ENCODE data around the gene ALDH3B2.
"Not testable (repeated sequence)": the region's sequence is repeated elsewhere in the genome, so short reads cannot be mapped to it uniquely, and the experiment has no call there.

ALDH3B2 gene

GRCh38 chr11:67640758-67641337 is 33.6 kb downstream of the ALDH3B2 start:
- H3K27ac ChIP-seq (ENCODE audit: low read length) = no peak overlapping the region
- DNase-seq (ENCODE audit: low read depth, low spot score) = no peak
- no peak overlapping the region for H3K4me3 ChIP-seq (ENCODE audit: low read length)
- H3K36me3 ChIP-seq (ENCODE audit: control insufficient read depth, insufficient read depth, low read length) = no peaks in the 10 kb centered on the region
- peaks cover 3% of the 10 kb centered on the region; the same call in 1 of the 2 replicates for H3K27me3 ChIP-seq (ENCODE audit: control insufficient read depth, insufficient read depth, low read length)
- no peaks in the 10 kb centered on the region for H3K9me3 ChIP-seq (ENCODE audit: control insufficient read depth, insufficient read depth, low read length)
- no CpG with 5 or more reads among the region's 12 CpGs for WGBS (ENCODE audit: insufficient coverage, insufficient read length)
- no peaks in the 10 kb centered on the region; the same call in 1 of the 2 replicates for H3K4me1 ChIP-seq (ENCODE audit: control insufficient read depth, insufficient read depth, low read length)

DNA sequence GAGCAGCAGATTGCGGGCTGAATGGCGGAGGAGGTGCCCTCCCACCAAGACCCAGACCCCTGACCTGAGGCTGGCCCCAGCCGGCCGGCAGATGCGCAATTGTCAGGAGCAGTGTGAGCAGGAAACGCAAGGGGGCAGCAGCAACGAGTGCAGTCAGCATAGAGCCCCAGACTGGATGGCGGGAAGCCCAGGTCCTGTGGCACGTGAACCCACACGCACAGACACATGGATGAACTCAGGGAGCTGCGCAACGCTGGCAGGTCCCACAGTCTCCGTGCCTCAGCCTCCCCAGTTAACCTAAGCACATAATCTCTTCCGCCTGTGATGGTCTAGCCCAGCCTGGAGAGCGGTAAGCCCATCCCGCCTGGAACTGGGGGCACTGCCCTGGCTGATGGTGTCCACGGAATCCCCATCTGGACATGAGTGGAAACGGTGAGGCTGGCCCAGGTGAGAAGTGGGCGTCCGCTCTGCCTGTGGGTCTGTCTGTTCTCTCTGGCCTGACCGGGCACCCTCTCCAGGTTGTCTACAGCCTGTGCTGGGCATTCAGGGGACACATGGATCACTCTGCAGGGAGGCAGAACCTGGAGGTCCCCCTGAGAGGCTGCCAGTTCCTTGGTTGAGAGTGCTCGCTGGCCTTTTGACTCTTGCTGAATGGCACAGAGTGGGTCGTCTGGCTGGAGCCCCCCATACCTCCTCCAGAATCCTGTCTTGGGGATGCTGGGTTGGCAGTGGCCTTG is 34.2 kb downstream of the ALDH3B2 start:
- no peak overlapping the region for H3K4me3 ChIP-seq (ENCODE audit: low read length)
- WGBS (ENCODE audit: insufficient coverage, insufficient read length) = no CpG with 5 or more reads among the region's 23 CpGs
- no peak overlapping the region for H3K27ac ChIP-seq (ENCODE audit: low read length)
- no peaks in the 10 kb centered on the region for H3K36me3 ChIP-seq (ENCODE audit: control insufficient read depth, insufficient read depth, low read length)
- H3K9me3 ChIP-seq (ENCODE audit: control insufficient read depth, insufficient read depth, low read length) = no peaks in the 10 kb centered on the region
- peaks cover 3% of the 10 kb centered on the region; the same call in 1 of the 2 replicates for H3K27me3 ChIP-seq (ENCODE audit: control insufficient read depth, insufficient read depth, low read length)
- no peaks in the 10 kb centered on the region; the same call in 1 of the 2 replicates for H3K4me1 ChIP-seq (ENCODE audit: control insufficient read depth, insufficient read depth, low read length)
- no peak for DNase-seq (ENCODE audit: low read depth, low spot score)

DNA sequence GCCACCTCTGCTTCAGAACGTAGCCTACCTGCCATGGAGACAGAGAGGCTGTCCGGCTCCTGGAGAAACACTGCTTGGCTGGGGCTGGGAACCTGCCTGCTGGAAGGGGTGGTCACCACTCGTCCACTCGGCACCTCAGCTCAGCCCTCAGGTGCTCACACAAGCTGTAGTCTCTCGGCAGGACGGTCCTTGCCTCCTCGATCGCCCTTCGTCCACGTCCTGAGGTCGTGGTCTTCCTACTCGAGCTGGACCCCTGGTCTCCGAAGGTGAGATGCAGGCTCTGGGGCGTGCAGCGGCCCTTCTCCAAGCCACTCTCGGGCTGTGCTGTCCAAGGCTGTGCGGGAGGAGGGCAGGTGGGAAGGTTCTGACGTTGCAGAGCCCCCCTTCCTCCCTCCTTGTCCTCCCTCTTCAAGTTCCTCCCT is 35.0 kb downstream of the ALDH3B2 start, which contains the start of gene TBX10:
TSS of gene TBX10 (minus strand) at position 326 of the 422 bp plus-strand sequence. CDS start at position 35, 291 bp downstream.
- no peak for DNase-seq (ENCODE audit: low read depth, low spot score)
- H3K27ac ChIP-seq (ENCODE audit: low read length) = no peak within 1 kb of the TSS
- no peaks in the 10 kb centered on the region for H3K36me3 ChIP-seq (ENCODE audit: control insufficient read depth, insufficient read depth, low read length)
- H3K4me3 ChIP-seq (ENCODE audit: low read length) = no peak within 1 kb of the TSS
- peaks cover 3% of the 10 kb centered on the region; the same call in 1 of the 2 replicates for H3K27me3 ChIP-seq (ENCODE audit: control insufficient read depth, insufficient read depth, low read length)
- no peaks in the 10 kb centered on the region for H3K9me3 ChIP-seq (ENCODE audit: control insufficient read depth, insufficient read depth, low read length)
- no CpG with 5 or more reads among the region's 18 CpGs for WGBS (ENCODE audit: insufficient coverage, insufficient read length)
- no peaks in the 10 kb centered on the region for H3K4me1 ChIP-seq (ENCODE audit: control insufficient read depth, insufficient read depth, low read length)

GRCh38 chr11:67638535-67639437 is 35.6 kb downstream of the ALDH3B2 start:
- no peak overlapping the region for H3K27ac ChIP-seq (ENCODE audit: low read length)

DNA sequence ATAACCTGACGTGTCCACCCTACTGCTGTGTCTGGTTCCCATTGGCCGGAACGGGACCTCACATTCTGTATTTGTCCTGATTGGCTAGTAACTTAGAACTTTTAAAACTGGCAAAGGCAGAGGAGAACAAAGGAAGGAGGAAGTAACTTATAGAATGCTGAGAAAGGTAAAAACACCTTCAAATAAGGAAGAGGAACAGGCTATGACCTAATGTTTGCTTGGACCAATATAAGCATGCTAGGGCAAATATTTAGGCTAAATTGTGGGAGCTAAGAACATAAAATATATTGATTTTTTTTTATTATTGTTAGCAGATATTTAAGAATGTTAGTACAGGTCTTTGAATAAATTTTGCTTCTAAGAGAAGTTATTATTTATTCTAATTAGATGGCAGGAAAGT is 37.0 kb downstream of the ALDH3B2 start:
- H3K4me3 ChIP-seq (ENCODE audit: low read length); H3K36me3 ChIP-seq (ENCODE audit: control insufficient read depth, insufficient read depth, low read length); H3K27ac ChIP-seq (ENCODE audit: low read length); H3K27me3 ChIP-seq (ENCODE audit: control insufficient read depth, insufficient read depth, low read length); DNase-seq (ENCODE audit: low read depth, low spot score); H3K4me1 ChIP-seq (ENCODE audit: control insufficient read depth, insufficient read depth, low read length); H3K9me3 ChIP-seq (ENCODE audit: control insufficient read depth, insufficient read depth, low read length): not testable (repeated sequence)
- WGBS (ENCODE audit: insufficient coverage, insufficient read length) = no CpG with 5 or more reads among the region's 3 CpGs

More at GRCh38 chr11:67638535-67639437, 35.6 kb downstream of the ALDH3B2 start:
- H3K36me3 ChIP-seq (ENCODE audit: control insufficient read depth, insufficient read depth, low read length) = no peaks in the 10 kb centered on the region
- no peak overlapping the region for H3K4me3 ChIP-seq (ENCODE audit: low read length)
- no peaks in the 10 kb centered on the region for H3K9me3 ChIP-seq (ENCODE audit: control insufficient read depth, insufficient read depth, low read length)
- WGBS (ENCODE audit: insufficient coverage, insufficient read length) = no CpG with 5 or more reads among the region's 24 CpGs
- H3K27me3 ChIP-seq (ENCODE audit: control insufficient read depth, insufficient read depth, low read length) = peaks cover 3% of the 10 kb centered on the region; the same call in 1 of the 2 replicates
- no peak for DNase-seq (ENCODE audit: low read depth, low spot score)
- no peaks in the 10 kb centered on the region for H3K4me1 ChIP-seq (ENCODE audit: control insufficient read depth, insufficient read depth, low read length)

DNA sequence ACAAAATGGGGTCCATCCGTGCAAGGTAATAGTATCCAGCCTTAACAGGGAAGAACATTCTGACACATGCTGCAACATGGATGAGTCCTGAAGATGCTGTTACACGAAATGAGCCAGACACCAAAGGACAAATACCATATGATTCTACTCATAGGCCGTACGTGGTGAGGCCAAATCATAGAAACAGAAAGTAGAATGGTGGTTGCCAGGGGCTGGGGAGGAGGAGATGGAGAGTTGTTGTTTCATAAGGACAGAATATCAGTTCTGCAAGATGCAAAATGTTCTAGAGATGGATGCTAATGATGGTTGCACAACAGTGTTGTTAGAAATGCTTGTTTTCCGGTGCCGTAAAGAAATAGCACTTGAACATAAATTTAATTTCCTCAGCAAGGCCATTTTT is 37.5 kb downstream of the ALDH3B2 start:
- H3K4me1 ChIP-seq (ENCODE audit: control insufficient read depth, insufficient read depth, low read length) = 0 out of 2 replicates have a peak, but pooled peaks cover 2% of the 10 kb centered on the region
- WGBS (ENCODE audit: insufficient coverage, insufficient read length) = no CpG with 5 or more reads among the region's 6 CpGs
- no peaks in the 10 kb centered on the region for H3K9me3 ChIP-seq (ENCODE audit: control insufficient read depth, insufficient read depth, low read length)
- no peak overlapping the region for H3K4me3 ChIP-seq (ENCODE audit: low read length)
- no peak for DNase-seq (ENCODE audit: low read depth, low spot score)
- H3K36me3 ChIP-seq (ENCODE audit: control insufficient read depth, insufficient read depth, low read length) = no peaks in the 10 kb centered on the region
- peaks cover 3% of the 10 kb centered on the region; the same call in 1 of the 2 replicates for H3K27me3 ChIP-seq (ENCODE audit: control insufficient read depth, insufficient read depth, low read length)
- no peak overlapping the region for H3K27ac ChIP-seq (ENCODE audit: low read length)

- peaks cover under 1% of the 10 kb centered on the region; the same call in 1 of the 2 replicates for H3K27me3 ChIP-seq (ENCODE audit: control insufficient read depth, insufficient read depth, low read length)
These were observed 39.2 kb downstream of the ALDH3B2 start for GRCh38 chr11:67635231-67635521.

GRCh38 chr11:67634366-67635230 is 39.8 kb downstream of the ALDH3B2 start:
- peaks cover 6% of the 10 kb centered on the region; the same call in 1 of the 2 replicates for H3K4me1 ChIP-seq (ENCODE audit: control insufficient read depth, insufficient read depth, low read length)
- no CpG with 5 or more reads among the region's 20 CpGs for WGBS (ENCODE audit: insufficient coverage, insufficient read length)
- H3K27me3 ChIP-seq (ENCODE audit: control insufficient read depth, insufficient read depth, low read length) = no peaks in the 10 kb centered on the region

More at GRCh38 chr11:67635231-67635521, 39.2 kb downstream of the ALDH3B2 start:
- WGBS (ENCODE audit: insufficient coverage, insufficient read length) = no CpG with 5 or more reads among the region's 4 CpGs
- H3K4me3 ChIP-seq (ENCODE audit: low read length) = no peak overlapping the region
- DNase-seq (ENCODE audit: low read depth, low spot score) = no peak
- no peak overlapping the region for H3K27ac ChIP-seq (ENCODE audit: low read length)
- H3K36me3 ChIP-seq (ENCODE audit: control insufficient read depth, insufficient read depth, low read length) = no peaks in the 10 kb centered on the region
- no peaks in the 10 kb centered on the region for H3K9me3 ChIP-seq (ENCODE audit: control insufficient read depth, insufficient read depth, low read length)
- peaks cover 6% of the 10 kb centered on the region; the same call in 1 of the 2 replicates for H3K4me1 ChIP-seq (ENCODE audit: control insufficient read depth, insufficient read depth, low read length)

DNA sequence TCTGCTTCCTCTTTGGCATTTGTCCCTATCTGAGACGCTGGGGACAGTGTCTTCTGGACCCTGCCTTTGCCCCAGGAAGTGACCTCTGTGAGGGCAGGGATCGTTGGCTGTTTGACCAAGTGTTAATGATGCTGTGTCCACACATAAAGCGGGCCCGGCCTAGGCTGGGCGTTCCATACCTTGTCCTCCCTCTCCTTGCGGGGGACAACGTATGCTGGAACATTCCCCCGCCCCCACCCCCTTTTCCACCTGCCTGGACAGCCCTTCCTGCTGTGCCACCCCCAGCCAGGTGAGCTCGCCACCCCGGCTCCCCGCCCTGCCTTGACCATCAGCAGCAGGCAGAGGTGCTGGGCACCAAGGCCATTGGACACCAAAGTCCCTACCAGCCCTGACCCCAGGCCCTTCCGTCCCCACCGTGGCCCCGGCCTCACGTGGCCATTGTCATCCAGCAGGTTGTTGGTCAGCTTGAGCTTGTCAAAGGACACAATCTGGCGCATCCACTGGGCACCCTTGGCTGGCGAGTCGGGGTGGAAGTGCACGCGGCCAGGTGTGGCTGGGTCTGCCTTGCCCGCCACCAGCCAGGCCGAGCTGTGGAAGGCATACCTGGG is 40.6 kb downstream of the ALDH3B2 start:
- no CpG with 5 or more reads among the region's 22 CpGs for WGBS (ENCODE audit: insufficient coverage, insufficient read length)
- H3K9me3 ChIP-seq (ENCODE audit: control insufficient read depth, insufficient read depth, low read length) = no peaks in the 10 kb centered on the region
- H3K4me1 ChIP-seq (ENCODE audit: control insufficient read depth, insufficient read depth, low read length) = peaks cover 6% of the 10 kb centered on the region; the same call in 1 of the 2 replicates
- no peaks in the 10 kb centered on the region for H3K27me3 ChIP-seq (ENCODE audit: control insufficient read depth, insufficient read depth, low read length)
- DNase-seq (ENCODE audit: low read depth, low spot score) = no peak
- no peaks in the 10 kb centered on the region for H3K36me3 ChIP-seq (ENCODE audit: control insufficient read depth, insufficient read depth, low read length)
- no peak overlapping the region for H3K4me3 ChIP-seq (ENCODE audit: low read length)
- H3K27ac ChIP-seq (ENCODE audit: low read length) = no peak overlapping the region

More at GRCh38 chr11:67634366-67635230, 39.8 kb downstream of the ALDH3B2 start:
- DNase-seq (ENCODE audit: low read depth, low spot score) = no peak
- H3K27ac ChIP-seq (ENCODE audit: low read length) = no peak overlapping the region
- H3K36me3 ChIP-seq (ENCODE audit: control insufficient read depth, insufficient read depth, low read length) = no peaks in the 10 kb centered on the region
- no peak overlapping the region for H3K4me3 ChIP-seq (ENCODE audit: low read length)
- no peaks in the 10 kb centered on the region for H3K9me3 ChIP-seq (ENCODE audit: control insufficient read depth, insufficient read depth, low read length)
